ENCODE measurements around the gene ULK4. TPM values are rescaled to one million over a fixed set of nuclear protein-coding genes. Genes with fewer than 3 reads are reported as not detected.

Gene ULK4
- total RNA-seq, 4 donors from 2014 or later: 15.8 to 20.6 (median 16.3) TPM

- no peak for DNase-seq (ENCODE audit: low spot score)
- ATAC-seq (ENCODE audit: low FRiP score): no peak
- no peak for TF ChIP-seq CTCF (IDR thresholded peaks at IDR 0.05)
These were observed 591.6 kb downstream of the ULK4 start for GRCh38 chr3:41370307-41370706.

GRCh38 chr3:41369838-41370237 lies 592.1 kb downstream of the ULK4 start:
- DNase-seq (ENCODE audit: low spot score): no peak
- no peak for ATAC-seq (ENCODE audit: low FRiP score)
- TF ChIP-seq CTCF (IDR thresholded peaks at IDR 0.05): no peak

- no peak for TF ChIP-seq CTCF (IDR thresholded peaks at IDR 0.05)
- ATAC-seq (ENCODE audit: low FRiP score) (no peak), DNase-seq (ENCODE audit: low spot score) (no peak)
These were observed 595.9 kb downstream of the ULK4 start for GRCh38 chr3:41365973-41366372.

- no peak for TF ChIP-seq CTCF (IDR thresholded peaks at IDR 0.05)
- no peak for ATAC-seq (ENCODE audit: low FRiP score)
- no peak for DNase-seq (ENCODE audit: low spot score)
These were observed 597.2 kb downstream of the ULK4 start for GRCh38 chr3:41364736-41365135.

- no peak for TF ChIP-seq CTCF (IDR thresholded peaks at IDR 0.05)
- ATAC-seq (ENCODE audit: low FRiP score): no peak
- DNase-seq (ENCODE audit: low spot score): no peak
These were observed 597.9 kb downstream of the ULK4 start for GRCh38 chr3:41363830-41364523.

- DNase-seq (ENCODE audit: low spot score) (no peak), ATAC-seq (ENCODE audit: low FRiP score) (peak; percentile 23)
- TF ChIP-seq CTCF (IDR thresholded peaks at IDR 0.05): no peak
These were observed 599.0 kb downstream of the ULK4 start for GRCh38 chr3:41362638-41363559.

Measured in omental fat pad (tissue), 4 donors.